Prostate gland (tissue), 2 donors: Measurements from ENCODE around the gene C3orf38. TPM values are rescaled to one million over a fixed set of nuclear protein-coding genes. Genes with fewer than 3 reads are reported as not detected.
A peak's percentile ranks its signal among the peaks of the same experiment; 100 is the strongest.
"Not testable (repeated sequence)": the region's sequence is repeated elsewhere in the genome, so short reads cannot be mapped to it uniquely, and the experiment has no call there.

Experiments used
- DNase-seq: peaks from one replicate; pipeline ENCODE4 v3.0.0-alpha.2; 2019; ENCODE audit warnings: low spot score
- H3K27ac ChIP-seq, 2 donors: fragments of 200-600 bp; sonication (generic); 2 replicates each; pipeline ENCODE4 v1.5.1; 2017 to 2019
- H3K27me3 ChIP-seq: fragments of 200-600 bp; sonication (generic); replicated peaks from 2 replicates; pipeline ENCODE4 v1.5.1; 2019; ENCODE audit not compliant: insufficient read depth
- H3K36me3 ChIP-seq, 2 donors: fragments of 200-600 bp; sonication (generic); 1 replicate in 1 of 2; 2 replicates in 1 of 2; pipeline versions ENCODE4 v1.5.1 to v1.8.1; 2017 to 2019
- H3K4me1 ChIP-seq: fragments of 200-600 bp; sonication (generic); replicated peaks from 2 replicates; pipeline ENCODE4 v1.5.1; 2019
- H3K4me3 ChIP-seq, 2 donors: fragments of 200-600 bp; sonication (generic); 2 replicates each; pipeline ENCODE4 v1.5.1; 2017 to 2019
- H3K9me3 ChIP-seq: fragments of 200-600 bp; sonication (generic); 2 replicates; pipeline ENCODE4 v1.5.1; 2017
- POLR2A ChIP-seq: fragments of 450-650 bp; IDR thresholded peaks from one replicate; pipeline ENCODE4 v1.6.1; 2016; ENCODE audit warnings: antibody characterized with exemption, mild to moderate bottlenecking
- POLR2AphosphoS5 ChIP-seq: sonication (generic); formaldehyde crosslinking; IDR thresholded peaks from one replicate; pipeline ENCODE4 v1.6.1; 2017; ENCODE audit warnings: antibody characterized with exemption
- WGBS: methylation state at CpG from one replicate; pipeline ENCODE4 v1.1.5; 2018; 5-methylcytosine and 5-hydroxymethylcytosine counted together
- intact Hi-C: fragments of 100-400 bp; cut with DNase I; formaldehyde crosslinking; loops from one replicate; pipeline ENCODE4 v1.14.2; 2022
- total RNA-seq, 2 donors: library from RNA; depleted of rRNA; stranded (reverse); fragments of >200 nt; gene quantifications; one replicate each; pipeline ENCODE4 v1.1.0, GENCODE V29; 2016
- TF ChIP-seq, protein P1 (sequence below), 4 experiments: fragments of 200-600 bp in 2 of 4; fragments of 450-650 bp in 2 of 4; sonication (generic) in 2 of 4; IDR thresholded peaks; 1 replicate in 3 of 4; 2 replicates in 1 of 4; pipeline ENCODE4 v1.5.1; 2016 to 2019; ENCODE audit warnings: antibody characterized with exemption in 4 of 4, mild to moderate bottlenecking in 2 of 4, moderate library complexity in 2 of 4

The C3orf38 gene
- total RNA-seq, 2 donors from 2014 or later = 16.0 to 33.3 TPM

DNA sequence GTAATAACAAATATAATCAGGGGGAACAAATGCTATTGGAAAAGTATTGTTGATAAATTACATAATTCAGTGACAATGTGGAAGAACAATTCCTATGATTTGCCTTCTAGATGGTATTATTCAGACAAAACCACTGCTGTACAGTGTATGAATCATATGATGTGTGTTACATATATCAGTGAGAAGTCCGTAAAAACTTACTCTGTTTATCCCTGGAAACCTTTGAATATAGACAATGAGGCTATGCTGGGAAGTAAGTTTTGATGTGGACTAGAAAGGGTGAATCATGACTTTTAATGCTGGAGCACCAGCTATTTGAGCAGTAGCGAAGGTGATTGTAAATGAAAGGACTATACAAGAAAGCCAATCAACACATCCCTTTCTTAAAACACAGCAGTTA is 17.9 kb downstream of the C3orf38 start:
- H3K27ac ChIP-seq = no peak overlapping the region
- no peak for TF ChIP-seq POLR2A
- H3K4me1 ChIP-seq = no peaks in the 10 kb centered on the region
- no peaks in the 10 kb centered on the region for H3K9me3 ChIP-seq
- WGBS = 95% methylated on average over 2 of the region's 2 CpGs
- DNase-seq = no peak
- H3K27me3 ChIP-seq = no peaks in the 10 kb centered on the region
- no peaks in the 10 kb centered on the region for H3K36me3 ChIP-seq
- intact Hi-C loops = no loop called here
- H3K4me3 ChIP-seq = no peak overlapping the region

DNA sequence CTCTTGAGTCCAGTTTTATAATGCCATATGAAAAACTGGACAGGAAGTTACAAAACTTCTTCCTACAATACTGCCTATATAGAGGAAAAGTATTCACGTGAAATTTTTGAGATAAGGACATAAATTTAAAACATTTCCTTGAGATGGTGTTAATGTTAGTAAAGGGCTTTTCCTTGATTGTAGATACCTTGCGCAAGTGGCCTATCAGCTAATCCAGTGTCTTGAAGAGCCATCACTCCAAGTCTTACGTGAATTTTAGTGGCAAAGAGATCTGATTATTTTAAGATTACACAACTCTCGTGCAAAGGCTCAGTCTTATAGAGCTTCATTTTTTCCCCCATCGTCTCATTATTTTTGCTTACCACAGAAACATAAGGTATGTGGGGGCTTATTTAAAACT is 18.4 kb downstream of the C3orf38 start:
- Histone ChIP-seq H3K36me3 (no peaks in the 10 kb centered on the region), H3K9me3 (no peaks in the 10 kb centered on the region), H3K4me3 (no peak overlapping the region), H3K27ac (no peak overlapping the region), H3K4me1 (no peaks in the 10 kb centered on the region), H3K27me3 (no peaks in the 10 kb centered on the region)
- 83% methylated on average over 5 of the region's 5 CpGs for WGBS
- TF ChIP-seq, protein P1, sequence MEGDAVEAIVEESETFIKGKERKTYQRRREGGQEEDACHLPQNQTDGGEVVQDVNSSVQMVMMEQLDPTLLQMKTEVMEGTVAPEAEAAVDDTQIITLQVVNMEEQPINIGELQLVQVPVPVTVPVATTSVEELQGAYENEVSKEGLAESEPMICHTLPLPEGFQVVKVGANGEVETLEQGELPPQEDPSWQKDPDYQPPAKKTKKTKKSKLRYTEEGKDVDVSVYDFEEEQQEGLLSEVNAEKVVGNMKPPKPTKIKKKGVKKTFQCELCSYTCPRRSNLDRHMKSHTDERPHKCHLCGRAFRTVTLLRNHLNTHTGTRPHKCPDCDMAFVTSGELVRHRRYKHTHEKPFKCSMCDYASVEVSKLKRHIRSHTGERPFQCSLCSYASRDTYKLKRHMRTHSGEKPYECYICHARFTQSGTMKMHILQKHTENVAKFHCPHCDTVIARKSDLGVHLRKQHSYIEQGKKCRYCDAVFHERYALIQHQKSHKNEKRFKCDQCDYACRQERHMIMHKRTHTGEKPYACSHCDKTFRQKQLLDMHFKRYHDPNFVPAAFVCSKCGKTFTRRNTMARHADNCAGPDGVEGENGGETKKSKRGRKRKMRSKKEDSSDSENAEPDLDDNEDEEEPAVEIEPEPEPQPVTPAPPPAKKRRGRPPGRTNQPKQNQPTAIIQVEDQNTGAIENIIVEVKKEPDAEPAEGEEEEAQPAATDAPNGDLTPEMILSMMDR (IDR thresholded peaks at IDR 0.05) = no peak
- TF ChIP-seq POLR2AphosphoS5 = no peak
- no peak for TF ChIP-seq POLR2A
- DNase-seq = no peak
- intact Hi-C loops = no loop called here

DNA sequence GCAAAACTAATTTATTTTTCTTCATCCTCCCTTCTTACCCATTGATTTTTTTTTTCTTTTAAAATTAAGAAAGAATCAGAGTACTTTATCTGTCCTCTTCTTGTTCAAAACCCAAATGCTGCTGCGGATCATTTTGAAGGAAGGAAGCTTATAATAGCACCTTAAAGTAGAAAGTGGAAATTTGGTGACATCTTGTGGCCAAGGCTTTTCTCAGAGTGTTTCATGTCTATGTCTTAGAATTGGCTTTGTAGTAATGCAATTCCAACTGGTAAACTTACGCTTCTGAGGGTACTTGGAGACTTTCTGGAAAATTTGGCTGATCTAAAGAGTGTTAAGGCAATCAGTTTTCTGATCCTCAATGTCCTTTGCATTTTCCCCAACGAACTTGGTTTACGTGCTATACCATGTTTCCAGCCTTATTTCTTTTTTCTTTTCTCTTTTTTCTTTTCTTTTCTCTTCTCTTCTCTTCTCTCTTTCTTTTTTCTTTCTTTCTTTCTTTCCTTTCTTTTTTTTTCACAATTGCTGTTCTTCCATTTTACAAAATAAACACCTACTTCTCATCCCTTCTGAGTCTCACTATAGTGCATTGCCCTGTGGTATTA is 30.7 kb downstream of the C3orf38 start:
- WGBS = 59% methylated on average over 4 of the region's 4 CpGs
- no peaks in the 10 kb centered on the region for H3K9me3 ChIP-seq
- H3K36me3 ChIP-seq = no peaks in the 10 kb centered on the region
- no peaks in the 10 kb centered on the region for H3K27me3 ChIP-seq
- no peaks in the 10 kb centered on the region for H3K4me1 ChIP-seq
- no peak for DNase-seq
- TF ChIP-seq POLR2A (no peak), POLR2AphosphoS5 (no peak)
- TF ChIP-seq, protein P1 (IDR thresholded peaks at IDR 0.05) = peak in 1 of 4 experiments; percentile 28
- no peak overlapping the region for H3K4me3 ChIP-seq
- H3K27ac ChIP-seq = no peak overlapping the region
- intact Hi-C loops = no loop called here

DNA sequence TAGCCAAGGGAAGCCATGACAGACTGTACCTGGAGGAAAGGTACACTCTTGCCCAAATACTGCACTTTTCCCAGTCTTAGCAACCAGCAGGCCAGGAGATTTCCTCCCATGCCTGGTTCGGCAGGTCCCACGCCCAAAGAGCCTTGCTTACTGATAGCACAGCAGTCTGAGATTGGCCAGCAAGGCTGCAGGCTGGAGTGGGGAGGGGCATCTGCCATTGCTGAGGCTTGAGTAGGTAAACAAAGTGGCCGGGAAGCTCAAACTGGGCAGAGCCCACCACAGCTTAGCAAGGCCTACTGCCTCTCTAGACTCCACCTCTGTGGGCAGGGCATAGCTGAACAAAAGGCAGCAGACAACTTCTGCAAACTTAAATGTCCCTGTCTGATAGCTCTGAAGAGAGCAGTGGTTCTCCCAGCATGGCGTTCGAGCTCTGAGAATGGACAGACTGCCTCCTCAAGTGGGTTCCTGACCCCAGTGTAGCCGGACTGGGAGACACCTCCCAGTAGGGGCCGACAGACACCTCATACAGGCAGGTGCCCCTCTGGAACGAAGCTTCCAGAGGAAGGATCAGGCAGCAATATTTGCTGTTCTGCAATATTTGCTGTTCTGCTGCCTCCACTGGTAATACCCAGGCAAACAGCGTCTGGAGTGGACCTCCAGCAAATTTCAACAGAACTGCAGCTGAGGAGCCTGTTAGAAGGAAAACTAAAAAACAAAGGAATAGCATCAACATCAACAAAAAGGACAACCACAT is 32.6 kb downstream of the C3orf38 start:
- H3K36me3 ChIP-seq, H3K27me3 ChIP-seq, H3K4me3 ChIP-seq, H3K9me3 ChIP-seq, H3K4me1 ChIP-seq, DNase-seq, intact Hi-C loops, H3K27ac ChIP-seq: not testable (repeated sequence)
- 79% methylated on average over 9 of the region's 9 CpGs for WGBS

DNA sequence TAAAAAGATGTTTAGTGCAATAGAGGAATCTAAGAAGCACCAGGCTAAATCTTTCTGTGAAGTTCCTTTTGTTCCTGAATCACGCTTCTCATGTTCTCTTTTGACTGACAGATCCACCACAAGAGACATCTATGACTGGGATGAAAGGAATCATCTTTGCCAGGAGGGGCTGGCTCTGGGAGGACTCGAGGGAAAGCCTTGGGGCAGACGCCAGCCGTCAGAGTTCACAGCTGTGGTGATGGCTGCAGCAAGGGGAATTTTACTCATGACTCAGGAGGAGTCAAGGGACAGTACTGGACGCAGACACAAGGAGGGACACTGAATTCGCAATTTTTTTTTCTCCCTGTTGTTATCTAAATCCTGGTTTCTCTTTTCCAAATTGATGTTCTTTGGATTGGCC is 38.7 kb downstream of the C3orf38 start:
- Histone ChIP-seq H3K4me3 (no peak overlapping the region), H3K9me3 (no peaks in the 10 kb centered on the region), H3K4me1 (no peaks in the 10 kb centered on the region), H3K27me3 (no peaks in the 10 kb centered on the region), H3K36me3 (no peaks in the 10 kb centered on the region), H3K27ac (no peak overlapping the region)
- DNase-seq = no peak
- no peak for TF ChIP-seq POLR2AphosphoS5
- no peak for TF ChIP-seq POLR2A
- TF ChIP-seq, protein P1 (IDR thresholded peaks at IDR 0.05) = no peak
- intact Hi-C loops = no loop called here
- WGBS = 82% methylated on average over 6 of the region's 6 CpGs

DNA sequence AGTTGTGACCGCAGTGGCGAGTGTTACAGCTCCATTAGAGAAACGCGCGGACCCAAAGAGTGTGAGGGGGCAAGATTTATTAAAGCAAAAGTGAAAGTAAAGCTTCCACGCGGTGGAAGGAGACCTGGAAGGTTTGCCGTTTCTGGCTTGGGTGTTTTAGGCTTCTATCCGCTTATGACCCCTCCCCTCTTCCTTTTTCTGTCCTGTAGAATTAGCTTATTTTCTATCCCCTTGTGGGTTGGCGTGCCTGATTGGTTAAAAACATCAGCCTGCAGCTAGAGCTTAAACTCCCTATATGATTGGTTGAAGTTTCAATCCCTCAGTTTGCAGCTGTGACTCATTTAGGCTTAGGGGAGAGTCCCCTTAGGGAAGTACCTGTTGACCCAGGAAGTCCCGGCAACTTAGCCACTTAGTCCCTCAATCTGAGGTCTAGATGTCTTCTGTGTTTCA is 39.6 kb downstream of the C3orf38 start:
- intact Hi-C loops = no loop called here
- Histone ChIP-seq H3K9me3 (no peaks in the 10 kb centered on the region), H3K36me3 (no peaks in the 10 kb centered on the region), H3K4me3 (no peak overlapping the region), H3K4me1 (no peaks in the 10 kb centered on the region), H3K27me3 (no peaks in the 10 kb centered on the region), H3K27ac (no peak overlapping the region)
- no peak for TF ChIP-seq POLR2AphosphoS5
- no peak for TF ChIP-seq POLR2A
- TF ChIP-seq, protein P1 (IDR thresholded peaks at IDR 0.05) = no peak
- WGBS = 93% methylated on average over 11 of the region's 11 CpGs
- no peak for DNase-seq
